ENCODE measurements around the gene PTTG1IP2. TPM values are rescaled to one million over a fixed set of nuclear protein-coding genes. Genes with fewer than 3 reads are reported as not detected.

The PTTG1IP2 gene
- total and polyA plus RNA-seq, 9 of the 15 experiments (the other 6 are each of a cell fraction or from before 2014, with no cell fraction given): not detected

GRCh38 chr7:90446137-90446899, 23.1 kb upstream of the PTTG1IP2 start:
- Histone ChIP-seq H3K9me1 (ENCODE audit: control insufficient read depth, insufficient read depth, low read length) (no peaks in the 10 kb centered on the region), H3K27ac (ENCODE audit: extremely low read depth, low read depth, low read length) (no peak overlapping the region), H3K9me3 (replicated peaks; ENCODE audit: control insufficient read depth, insufficient read depth, low read depth, low read length) (no peaks in the 10 kb centered on the region), H4K20me1 (replicated peaks; ENCODE audit: control insufficient read depth, insufficient read depth, low read length) (no peaks in the 10 kb centered on the region), H3K27me3 (ENCODE audit: control insufficient read depth in 2 of 2, insufficient read depth in 2 of 2, low read length in 2 of 2) (no peaks in the 10 kb centered on the region), H3K9ac (ENCODE audit: insufficient read depth in 1 of 2, low read depth in 2 of 2, low read length in 2 of 2) (no peak overlapping the region), H3K79me2 (ENCODE audit: control insufficient read depth, insufficient read depth, low read length) (no peaks in the 10 kb centered on the region), H3K4me3 (no peak overlapping the region), H3K4me2 (ENCODE audit: insufficient read depth, low read length) (no peak overlapping the region), H3K36me3 (ENCODE audit: control insufficient read depth, insufficient read depth, low read length) (no peaks in the 10 kb centered on the region), H2AFZ (ENCODE audit: low read depth, low read length) (no peak overlapping the region), H3K4me1 (replicated peaks in 1 of 2; ENCODE audit: control insufficient read depth in 2 of 2, insufficient read depth in 2 of 2, low read length in 2 of 2) (no peaks in the 10 kb centered on the region)
- DNase-seq (ENCODE audit: extremely low read depth in 1 of 4, low spot score in 3 of 4) (no peak), ATAC-seq (no peak), FAIRE-seq (no peak)
- in situ Hi-C loops (cut with MboI): no loop called here
- TF ChIP-seq BHLHE40 (IDR thresholded peaks at IDR 0.05; ENCODE audit: low read length): no peak
- no peak for TF ChIP-seq ZNF324 (CRISPR knock-in tag; IDR thresholded peaks at IDR 0.05)
- TF ChIP-seq SREBF2 (CRISPR knock-in tag; IDR thresholded peaks at IDR 0.05): no peak
- TF ChIP-seq MTA2 (IDR thresholded peaks at IDR 0.05; ENCODE audit: low read depth): no peak
- peak; percentile 91 for TF ChIP-seq ZNF512 (tag; IDR thresholded peaks at IDR 0.05)
- TF ChIP-seq PURB (CRISPR knock-in tag; IDR thresholded peaks at IDR 0.05; ENCODE audit: low read depth): no peak
- no TSS peak for BruUV-seq (replicated peaks)
- intact Hi-C loops (cut with micrococcal nuclease): no loop called here
- 0% methylated on average over 3 of the region's 4 CpGs for WGBS (ENCODE audit: insufficient coverage, low coverage, missing lambda C conversion rate)
- ChIA-PET POLR2A (no interaction called here), CTCF (ENCODE audit: low intra/inter-chr PET ratio) (no interaction called here)
